ENCODE data around the gene NUP133.

Gene NUP133

GRCh38 chr1:229433364-229434004 is 74.7 kb downstream of the NUP133 start:
- Histone ChIP-seq H3K27me3 (ENCODE audit: insufficient read depth, low read length, poor library complexity, severe bottlenecking) (no peaks in the 10 kb centered on the region), H4K20me1 (ENCODE audit: insufficient read depth, low read length, poor library complexity, severe bottlenecking) (no peaks in the 10 kb centered on the region), H3K79me2 (ENCODE audit: insufficient read depth, low read length) (no peaks in the 10 kb centered on the region), H3K36me3 (ENCODE audit: insufficient read depth, low read length) (no peaks in the 10 kb centered on the region), H3K4me2 (ENCODE audit: low read depth, low read length, poor library complexity, severe bottlenecking) (no peak overlapping the region), H3K9ac (ENCODE audit: low read depth, low read length, poor library complexity, severe bottlenecking) (no peak overlapping the region), H3K9me2 (replicated peaks; ENCODE audit: low read depth, low read length) (no peaks in the 10 kb centered on the region), H3K4me3 (ENCODE audit: low read length, poor library complexity, severe bottlenecking) (no peak overlapping the region), H3K9me3 (ENCODE audit: insufficient read depth, low read depth, low read length) (no peaks in the 10 kb centered on the region), H2AFZ (ENCODE audit: low read length) (no peak overlapping the region), H3K4me1 (ENCODE audit: insufficient read depth, low read length, poor library complexity, severe bottlenecking) (no peaks in the 10 kb centered on the region), H3F3A (ENCODE audit: low read depth) (no peaks in the 10 kb centered on the region)
- no peak for TF ChIP-seq EZH2phosphoT487 (IDR thresholded peaks at IDR 0.05; ENCODE audit: borderline replicate concordance)
- no peak for TF ChIP-seq CTCF (conservative IDR thresholded peaks at IDR 0.05; ENCODE audit: low read length)

- Histone ChIP-seq H4K20me1 (ENCODE audit: insufficient read depth, low read length, poor library complexity, severe bottlenecking) (no peaks in the 10 kb centered on the region), H3K9me2 (replicated peaks; ENCODE audit: low read depth, low read length) (no peaks in the 10 kb centered on the region), H2AFZ (ENCODE audit: low read length) (no peak overlapping the region), H3K9ac (ENCODE audit: low read depth, low read length, poor library complexity, severe bottlenecking) (no peak overlapping the region), H3K9me3 (ENCODE audit: insufficient read depth, low read depth, low read length) (no peaks in the 10 kb centered on the region), H3K27me3 (ENCODE audit: insufficient read depth, low read length, poor library complexity, severe bottlenecking) (no peaks in the 10 kb centered on the region), H3K4me2 (ENCODE audit: low read depth, low read length, poor library complexity, severe bottlenecking) (no peak overlapping the region), H3F3A (ENCODE audit: low read depth) (no peaks in the 10 kb centered on the region), H3K79me2 (ENCODE audit: insufficient read depth, low read length) (no peaks in the 10 kb centered on the region), H3K4me3 (ENCODE audit: low read length, poor library complexity, severe bottlenecking) (no peak overlapping the region), H3K36me3 (ENCODE audit: insufficient read depth, low read length) (no peaks in the 10 kb centered on the region), H3K4me1 (ENCODE audit: insufficient read depth, low read length, poor library complexity, severe bottlenecking) (no peaks in the 10 kb centered on the region)
- TF ChIP-seq EZH2phosphoT487 (IDR thresholded peaks at IDR 0.05; ENCODE audit: borderline replicate concordance) (no peak), CTCF (conservative IDR thresholded peaks at IDR 0.05; ENCODE audit: low read length) (no peak)
Measured at GRCh38 chr1:229432905-229433304, 75.2 kb downstream of the NUP133 start.

- no peaks in the 10 kb centered on the region for H4K20me1 ChIP-seq (ENCODE audit: insufficient read depth, low read length, poor library complexity, severe bottlenecking)
- no peaks in the 10 kb centered on the region for H3K9me3 ChIP-seq (ENCODE audit: insufficient read depth, low read depth, low read length)
- no peak overlapping the region for H3K4me3 ChIP-seq (ENCODE audit: low read length, poor library complexity, severe bottlenecking)
- H3K27me3 ChIP-seq (ENCODE audit: insufficient read depth, low read length, poor library complexity, severe bottlenecking): no peaks in the 10 kb centered on the region
- no peaks in the 10 kb centered on the region for H3K79me2 ChIP-seq (ENCODE audit: insufficient read depth, low read length)
- TF ChIP-seq CTCF (conservative IDR thresholded peaks at IDR 0.05; ENCODE audit: low read length) (no peak), EZH2phosphoT487 (IDR thresholded peaks at IDR 0.05; ENCODE audit: borderline replicate concordance) (no peak)
- no peaks in the 10 kb centered on the region for H3K4me1 ChIP-seq (ENCODE audit: insufficient read depth, low read length, poor library complexity, severe bottlenecking)
- no peaks in the 10 kb centered on the region for H3K9me2 ChIP-seq (replicated peaks; ENCODE audit: low read depth, low read length)
- H3F3A ChIP-seq (ENCODE audit: low read depth): no peaks in the 10 kb centered on the region
- H2AFZ ChIP-seq (ENCODE audit: low read length): no peak overlapping the region
- H3K36me3 ChIP-seq (ENCODE audit: insufficient read depth, low read length): no peaks in the 10 kb centered on the region
- H3K4me2 ChIP-seq (ENCODE audit: low read depth, low read length, poor library complexity, severe bottlenecking): no peak overlapping the region
- H3K9ac ChIP-seq (ENCODE audit: low read depth, low read length, poor library complexity, severe bottlenecking): no peak overlapping the region
Measured at GRCh38 chr1:229432116-229432461, 76.1 kb downstream of the NUP133 start.
